HG03439 (cell line): Measurements from ENCODE around the gene TBC1D5.
"Not testable (repeated sequence)": the region's sequence is repeated elsewhere in the genome, so short reads cannot be mapped to it uniquely, and the experiment has no call there.

Experiments used
- ATAC-seq: cut with Tn5 transposase; IDR thresholded peaks from one replicate; pipeline ENCODE4 v1.9.1; 2021; ENCODE audit warnings: mild to moderate bottlenecking, moderate library complexity; ENCODE audit not compliant: unreplicated experiment

The TBC1D5 gene

GRCh38 chr3:17430582-17430981, 311.8 kb downstream of the TBC1D5 start:
- ATAC-seq = no peak

- ATAC-seq = no peak
Measured at GRCh38 chr3:17423786-17424536, 318.5 kb downstream of the TBC1D5 start.

- ATAC-seq = no peak
Measured at GRCh38 chr3:17422636-17423035, 319.8 kb downstream of the TBC1D5 start.

- ATAC-seq = no peak
Measured at GRCh38 chr3:17420668-17421067, 321.8 kb downstream of the TBC1D5 start.

GRCh38 chr3:17412950-17413530, 329.4 kb downstream of the TBC1D5 start:
- peak; percentile 80 for ATAC-seq

- no peak for ATAC-seq
Measured at GRCh38 chr3:17411157-17411877, 331.1 kb downstream of the TBC1D5 start.

- ATAC-seq = no peak
Measured at GRCh38 chr3:17407576-17407975, 334.9 kb downstream of the TBC1D5 start.

- no peak for ATAC-seq
Measured at GRCh38 chr3:17404548-17404947, 337.9 kb downstream of the TBC1D5 start.

- no peak for ATAC-seq
Measured at GRCh38 chr3:17402442-17402841, 340.0 kb downstream of the TBC1D5 start.

- no peak for ATAC-seq
Measured at GRCh38 chr3:17401912-17402311, 340.5 kb downstream of the TBC1D5 start.

- peak; percentile 17 for ATAC-seq
Measured at GRCh38 chr3:17399586-17399985, 342.8 kb downstream of the TBC1D5 start.

- ATAC-seq = peak; percentile 94
Measured at GRCh38 chr3:17398959-17399551, 343.4 kb downstream of the TBC1D5 start.

- ATAC-seq = no peak
Measured at GRCh38 chr3:17396036-17396435, 346.4 kb downstream of the TBC1D5 start.

- no peak for ATAC-seq
Measured at GRCh38 chr3:17394541-17395155, 347.8 kb downstream of the TBC1D5 start.

- not testable (repeated sequence) for ATAC-seq
Measured at GRCh38 chr3:17392516-17392915, 349.9 kb downstream of the TBC1D5 start.

- ATAC-seq = no peak
Measured at GRCh38 chr3:17390785-17391184, 351.6 kb downstream of the TBC1D5 start.

GRCh38 chr3:17387108-17387507, 355.3 kb downstream of the TBC1D5 start:
- no peak for ATAC-seq

GRCh38 chr3:17386432-17386831, 356.0 kb downstream of the TBC1D5 start:
- ATAC-seq = no peak

GRCh38 chr3:17384567-17385296, 357.7 kb downstream of the TBC1D5 start:
- no peak for ATAC-seq

GRCh38 chr3:17373304-17373703, 369.1 kb downstream of the TBC1D5 start:
- no peak for ATAC-seq
